GM21381 (cell line): ENCODE measurements around the gene SIN3A.
"Not testable (repeated sequence)": the region's sequence is repeated elsewhere in the genome, so short reads cannot be mapped to it uniquely, and the experiment has no call there.

Source experiments
- ATAC-seq: cut with Tn5 transposase; IDR thresholded peaks from one replicate; pipeline ENCODE4 v1.9.1; 2021; ENCODE audit warnings: mild to moderate bottlenecking, moderate library complexity; ENCODE audit not compliant: unreplicated experiment

The SIN3A gene

GRCh38 chr15:75357976-75358673 is 93.4 kb downstream of the SIN3A start:
- no peak for ATAC-seq

GRCh38 chr15:75356517-75356916 is 95.0 kb downstream of the SIN3A start:
- no peak for ATAC-seq

GRCh38 chr15:75356006-75356405 is 95.5 kb downstream of the SIN3A start:
- no peak for ATAC-seq

GRCh38 chr15:75355369-75355768 is 96.1 kb downstream of the SIN3A start:
- ATAC-seq: no peak

GRCh38 chr15:75354454-75354853 is 97.0 kb downstream of the SIN3A start:
- no peak for ATAC-seq

GRCh38 chr15:75353604-75354003 is 97.9 kb downstream of the SIN3A start:
- ATAC-seq: no peak

GRCh38 chr15:75352186-75353080 is 99.1 kb downstream of the SIN3A start:
- no peak for ATAC-seq

GRCh38 chr15:75350601-75351361 is 100.7 kb downstream of the SIN3A start:
- ATAC-seq: no peak

- ATAC-seq: no peak
Measured at GRCh38 chr15:75349851-75350588, 101.5 kb downstream of the SIN3A start.

- ATAC-seq: not testable (repeated sequence)
Measured at GRCh38 chr15:75349351-75349669, 102.2 kb downstream of the SIN3A start.

GRCh38 chr15:75348562-75349350 is 102.7 kb downstream of the SIN3A start:
- no peak for ATAC-seq

GRCh38 chr15:75348034-75348561 is 103.4 kb downstream of the SIN3A start:
- no peak for ATAC-seq

- ATAC-seq: no peak
Measured at GRCh38 chr15:75347222-75348033, 104.1 kb downstream of the SIN3A start.

GRCh38 chr15:75346796-75347221 is 104.7 kb downstream of the SIN3A start, which contains the start of gene NEIL1:
Gene NEIL1 (plus strand): TSS chr15:75347039. CDS start chr15:75348906, 1,867 bp downstream.
- ATAC-seq: no peak

- ATAC-seq: not testable (repeated sequence)
Measured at GRCh38 chr15:75343953-75344352, 107.5 kb downstream of the SIN3A start.

GRCh38 chr15:75342221-75342620 is 109.3 kb downstream of the SIN3A start:
- no peak for ATAC-seq

- no peak for ATAC-seq
Measured at GRCh38 chr15:75339531-75340240, 111.8 kb downstream of the SIN3A start.

GRCh38 chr15:75338661-75339240 is 112.7 kb downstream of the SIN3A start:
- no peak for ATAC-seq
